Gastrocnemius medialis (tissue), 4 donors: ENCODE results near the gene HAUS7. TPM values are rescaled to one million over a fixed set of nuclear protein-coding genes. Genes with fewer than 3 reads are reported as not detected.

Experiments
- ATAC-seq, 2 donors: fragments of 150-250 bp; one replicate each; pipeline ENCODE4 v1.9.1; 2016
- DNase-seq, 2 donors: peaks; one replicate each; pipeline ENCODE4 v3.0.0-alpha.2; 2019
- H3K27ac ChIP-seq, 4 donors: fragments of 200-600 bp; sonication (generic); 1 replicate in 1 of 4; 2 replicates in 3 of 4; pipeline ENCODE4 v1.5.1; 2016 to 2018; ENCODE audit warnings: mild to moderate bottlenecking in 2 of 4, moderate library complexity in 1 of 4
- H3K27me3 ChIP-seq, 3 donors: fragments of 200-600 bp; sonication (generic) in 2 of 3; 1 replicate in 1 of 3; 2 replicates in 2 of 3; pipeline versions ENCODE4 v1.5.1 to v1.6.0; 2016 to 2019; ENCODE audit warnings: mild to moderate bottlenecking in 1 of 3, moderate library complexity in 1 of 3
- H3K36me3 ChIP-seq, 2 donors: fragments of 200-600 bp; sonication (generic) in 1 of 2; one replicate each; pipeline ENCODE4 v1.5.1; 2017 to 2018
- H3K4me1 ChIP-seq, 2 donors: fragments of 200-600 bp; sonication (generic) in 1 of 2; one replicate each; pipeline ENCODE4 v1.5.1; 2016 to 2017; ENCODE audit warnings: mild to moderate bottlenecking in 2 of 2
- H3K4me3 ChIP-seq, 4 donors: fragments of 200-600 bp; sonication (generic) in 3 of 4; 1 replicate in 1 of 4; 2 replicates in 3 of 4; pipeline ENCODE4 v1.5.1; 2016 to 2019; ENCODE audit warnings: mild to moderate bottlenecking in 2 of 4
- H3K9me3 ChIP-seq, 3 donors: fragments of 200-600 bp; sonication (generic) in 2 of 3; 1 replicate in 1 of 3; 2 replicates in 2 of 3; pipeline ENCODE4 v1.5.1; 2016 to 2019
- CTCF ChIP-seq, 5 experiments: fragments of 450-650 bp in 3 of 5; fragments of 200-600 bp in 2 of 5; sonication (generic) in 2 of 5; IDR thresholded peaks in 4 of 5; conservative IDR thresholded peaks in 1 of 5; 1 replicate in 4 of 5; 2 replicates in 1 of 5; pipeline ENCODE4 v1.5.1; 2016 to 2019; ENCODE audit warnings: antibody characterized with exemption in 5 of 5, mild to moderate bottlenecking in 3 of 5, moderate library complexity in 3 of 5
- POLR2A ChIP-seq, 2 donors: fragments of 450-650 bp; IDR thresholded peaks; one replicate each; pipeline ENCODE4 v1.6.1; 2017; ENCODE audit warnings: antibody characterized with exemption in 2 of 2, mild to moderate bottlenecking in 2 of 2, moderate library complexity in 2 of 2
- in situ Hi-C, 4 donors: fragments of 200-750 bp; cut with MboI; loops; one replicate each; pipeline versions ENCODE4 v1.15.0 to v1.8.0; 2017; ENCODE audit warnings: low sequenced_read_pairs in 4 of 4
- intact Hi-C: fragments of 100-400 bp; cut with DNase I; formaldehyde crosslinking; loops from one replicate; pipeline ENCODE4 v1.15.1; 2023; ENCODE audit warnings: low total_unique reads
- total RNA-seq, 4 donors: library from RNA; depleted of rRNA; stranded (reverse); fragments of >200 nt; gene quantifications; one replicate each; pipeline versions ENCODE4 v1.1.0 to v1.2.3, GENCODE V29; 2016

The HAUS7 gene
- total RNA-seq, 4 donors from 2014 or later: 10.6 to 19.8 (median 13.2) TPM

- H3K4me1 ChIP-seq: peaks cover 0 to 2% of the 10 kb centered on the region in 2 donors
- H3K36me3 ChIP-seq: no peaks in the 10 kb centered on the region
- intact Hi-C loops: no loop called here
- TF ChIP-seq CTCF (IDR thresholded peaks at IDR 0.05 in 4 of 5, conservative IDR thresholded peaks at IDR 0.05 in 1 of 5): no peak
- no peak for TF ChIP-seq POLR2A (IDR thresholded peaks at IDR 0.05)
- in situ Hi-C loops: loop anchor here in 1 of 4 donors (25.0 kb wide), 1 partner anchor 537 kb away; no protein-coding TSS in a partner anchor
- no peaks in the 10 kb centered on the region for H3K27me3 ChIP-seq
- no peak overlapping the region for H3K27ac ChIP-seq
- DNase-seq (no peak), ATAC-seq (no peak)
- no peaks in the 10 kb centered on the region for H3K9me3 ChIP-seq
- H3K4me3 ChIP-seq: peak overlapping the region; percentile 28 to 41 (median 36)
Measured at GRCh38 chrX:153474718-153475117, 4.3 kb upstream of the HAUS7 start.

DNA sequence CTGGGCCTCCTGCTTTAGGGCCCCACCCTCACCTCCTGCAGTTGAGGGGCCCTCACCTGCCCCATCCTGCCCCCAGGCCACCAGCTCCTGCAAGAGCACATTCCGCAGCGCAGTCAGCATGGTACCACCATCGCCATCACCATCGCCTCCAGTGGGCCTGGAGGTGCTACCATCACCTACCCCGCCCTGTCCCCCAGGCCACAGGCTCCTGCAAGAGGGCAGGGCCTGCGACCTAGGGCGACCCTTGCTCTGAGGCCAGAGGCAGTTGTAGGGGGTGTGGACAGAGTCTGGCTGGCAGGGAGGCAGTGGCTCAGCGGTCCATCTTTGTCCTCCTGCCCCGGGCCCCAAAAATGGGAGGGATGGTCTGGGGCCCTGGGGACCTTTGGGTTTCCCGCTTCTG is 3.9 kb upstream of the HAUS7 start:
- Histone ChIP-seq H3K4me1 (peaks cover 0 to 7% of the 10 kb centered on the region in 2 donors), H3K4me3 (peak overlapping the region in 1 of 4 donors; percentile 41), H3K9me3 (no peaks in the 10 kb centered on the region), H3K27me3 (no peaks in the 10 kb centered on the region), H3K36me3 (no peaks in the 10 kb centered on the region), H3K27ac (no peak overlapping the region)
- ATAC-seq (no peak), DNase-seq (no peak)
- in situ Hi-C loops (loop anchor here in 1 of 4 donors (25.0 kb wide), 1 partner anchor 537 kb away; no protein-coding TSS in a partner anchor), intact Hi-C loops (no loop called here)
- TF ChIP-seq POLR2A (IDR thresholded peaks at IDR 0.05): no peak
- no peak for TF ChIP-seq CTCF (IDR thresholded peaks at IDR 0.05 in 4 of 5, conservative IDR thresholded peaks at IDR 0.05 in 1 of 5)

- Histone ChIP-seq H3K4me1 (peaks cover 0 to 9% of the 10 kb centered on the region in 2 donors), H3K27me3 (no peaks in the 10 kb centered on the region), H3K27ac (no peak overlapping the region), H3K36me3 (no peaks in the 10 kb centered on the region), H3K9me3 (no peaks in the 10 kb centered on the region), H3K4me3 (no peak overlapping the region)
- ATAC-seq (no peak), DNase-seq (no peak)
- intact Hi-C loops (no loop called here), in situ Hi-C loops (loop anchor here in 1 of 4 donors (25.0 kb wide), 1 partner anchor 536 kb away; no protein-coding TSS in a partner anchor)
- TF ChIP-seq CTCF (IDR thresholded peaks at IDR 0.05 in 4 of 5, conservative IDR thresholded peaks at IDR 0.05 in 1 of 5) (no peak), POLR2A (IDR thresholded peaks at IDR 0.05) (no peak)
Measured at GRCh38 chrX:153473126-153473525, 2.8 kb upstream of the HAUS7 start.

GRCh38 chrX:153471663-153472280 is 1.4 kb upstream of the HAUS7 start:
- intact Hi-C loops: loop anchor here (2.0 kb wide), 1 partner anchor 35 kb away; no protein-coding TSS in a partner anchor
- H3K4me3 ChIP-seq: no peak overlapping the region
- H3K4me1 ChIP-seq: peaks cover 0 to 9% of the 10 kb centered on the region in 2 donors
- H3K9me3 ChIP-seq: no peaks in the 10 kb centered on the region
- H3K36me3 ChIP-seq: no peaks in the 10 kb centered on the region
- ATAC-seq (no peak), DNase-seq (no peak)
- in situ Hi-C loops: loop anchor here in 1 of 4 donors (25.0 kb wide), 1 partner anchor 534 kb away; no protein-coding TSS in a partner anchor
- no peak overlapping the region for H3K27ac ChIP-seq
- no peak for TF ChIP-seq CTCF (IDR thresholded peaks at IDR 0.05 in 4 of 5, conservative IDR thresholded peaks at IDR 0.05 in 1 of 5)
- no peaks in the 10 kb centered on the region for H3K27me3 ChIP-seq
